ENCODE data around the gene CLINT1. TPM values are rescaled to one million over a fixed set of nuclear protein-coding genes. Genes with fewer than 3 reads are reported as not detected.

Gene CLINT1
- total and polyA plus RNA-seq, 4 donors, result 39.7 to 171 (median 66.2) TPM

DNA sequence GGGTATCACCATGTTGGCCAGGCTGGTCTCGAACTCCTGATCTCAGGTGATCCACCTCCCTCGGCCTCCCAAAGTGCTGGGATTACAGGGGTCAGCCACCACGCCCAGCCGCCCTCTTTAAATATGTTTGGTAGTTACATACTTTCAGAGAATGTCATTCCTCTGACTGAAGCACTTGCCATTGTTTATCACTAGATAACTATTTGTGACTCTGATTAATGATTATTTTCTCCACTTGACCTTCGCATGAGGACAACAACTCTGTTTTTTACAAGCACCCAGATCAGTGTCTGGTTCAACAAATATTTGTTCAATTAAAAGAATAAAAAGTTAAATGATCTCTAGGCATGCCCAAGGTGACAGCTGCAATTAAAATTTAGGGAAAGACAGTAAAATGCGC, 56.2 kb downstream of the CLINT1 start:
- WGBS, 2 donors, result 97 to 98% methylated on average over 6 of the region's 6 CpGs
- ATAC-seq (ENCODE audit: insufficient read depth, low FRiP score), result no peak
- Histone ChIP-seq H3K4me1 (ENCODE audit: control insufficient read depth in 5 of 5, insufficient read depth in 5 of 5, low read length in 5 of 5) (no peaks in the 10 kb centered on the region), H3K27me3 (ENCODE audit: control insufficient read depth in 3 of 3, insufficient read depth in 3 of 3, low read length in 2 of 3) (no peaks in the 10 kb centered on the region), H3K4me3 (no peak overlapping the region), H3K36me3 (ENCODE audit: control insufficient read depth in 4 of 4, insufficient read depth in 4 of 4, low read length in 4 of 4) (peaks cover 0 to 18% (median 9%) of the 10 kb centered on the region in 4 donors), H3K27ac (ENCODE audit: low read depth in 1 of 2, low read length in 1 of 2) (no peak overlapping the region), H3K9ac (ENCODE audit: insufficient read depth in 1 of 2, low read length in 2 of 2) (no peak overlapping the region), H3K9me3 (ENCODE audit: control insufficient read depth in 4 of 4, insufficient read depth in 3 of 4, low read length in 3 of 4) (no peaks in the 10 kb centered on the region)
- DNase-seq, result no peak
- TF ChIP-seq, protein P1, sequence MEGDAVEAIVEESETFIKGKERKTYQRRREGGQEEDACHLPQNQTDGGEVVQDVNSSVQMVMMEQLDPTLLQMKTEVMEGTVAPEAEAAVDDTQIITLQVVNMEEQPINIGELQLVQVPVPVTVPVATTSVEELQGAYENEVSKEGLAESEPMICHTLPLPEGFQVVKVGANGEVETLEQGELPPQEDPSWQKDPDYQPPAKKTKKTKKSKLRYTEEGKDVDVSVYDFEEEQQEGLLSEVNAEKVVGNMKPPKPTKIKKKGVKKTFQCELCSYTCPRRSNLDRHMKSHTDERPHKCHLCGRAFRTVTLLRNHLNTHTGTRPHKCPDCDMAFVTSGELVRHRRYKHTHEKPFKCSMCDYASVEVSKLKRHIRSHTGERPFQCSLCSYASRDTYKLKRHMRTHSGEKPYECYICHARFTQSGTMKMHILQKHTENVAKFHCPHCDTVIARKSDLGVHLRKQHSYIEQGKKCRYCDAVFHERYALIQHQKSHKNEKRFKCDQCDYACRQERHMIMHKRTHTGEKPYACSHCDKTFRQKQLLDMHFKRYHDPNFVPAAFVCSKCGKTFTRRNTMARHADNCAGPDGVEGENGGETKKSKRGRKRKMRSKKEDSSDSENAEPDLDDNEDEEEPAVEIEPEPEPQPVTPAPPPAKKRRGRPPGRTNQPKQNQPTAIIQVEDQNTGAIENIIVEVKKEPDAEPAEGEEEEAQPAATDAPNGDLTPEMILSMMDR (IDR thresholded peaks at IDR 0.05; ENCODE audit: control extremely low read depth, extremely low read depth), result no peak

DNA sequence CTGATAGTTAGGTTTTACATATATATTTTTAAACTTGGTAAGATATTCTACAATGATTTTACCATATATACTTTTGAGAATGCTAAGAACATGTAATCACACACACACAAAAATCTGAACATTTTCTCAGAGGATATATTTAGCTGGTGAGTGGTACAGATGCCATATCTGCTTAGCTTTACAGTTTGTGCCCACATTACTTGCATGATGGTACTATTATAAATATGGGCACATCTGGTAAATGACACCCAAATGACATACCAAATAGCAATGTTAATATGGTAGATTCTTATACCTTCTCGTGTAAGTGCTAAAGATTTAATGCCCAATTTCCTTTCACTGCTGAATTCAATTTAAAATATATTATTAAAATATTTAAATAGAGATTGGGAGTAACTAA, 58.8 kb downstream of the CLINT1 start:
- no peak for ATAC-seq (ENCODE audit: insufficient read depth, low FRiP score)
- WGBS, 2 donors, result 79 to 82% methylated on average over 1 of the region's 1 CpG
- TF ChIP-seq, protein P1 (IDR thresholded peaks at IDR 0.05; ENCODE audit: control extremely low read depth, extremely low read depth), result no peak
- no peak for DNase-seq
- Histone ChIP-seq H3K9me3 (ENCODE audit: control insufficient read depth in 4 of 4, insufficient read depth in 3 of 4, low read length in 3 of 4) (no peaks in the 10 kb centered on the region), H3K27me3 (ENCODE audit: control insufficient read depth in 3 of 3, insufficient read depth in 3 of 3, low read length in 2 of 3) (no peaks in the 10 kb centered on the region), H3K9ac (ENCODE audit: insufficient read depth in 1 of 2, low read length in 2 of 2) (no peak overlapping the region), H3K4me1 (ENCODE audit: control insufficient read depth in 5 of 5, insufficient read depth in 5 of 5, low read length in 5 of 5) (no peaks in the 10 kb centered on the region), H3K4me3 (no peak overlapping the region), H3K27ac (ENCODE audit: low read depth in 1 of 2, low read length in 1 of 2) (no peak overlapping the region), H3K36me3 (ENCODE audit: control insufficient read depth in 4 of 4, insufficient read depth in 4 of 4, low read length in 4 of 4) (peaks cover 0 to 12% (median 5%) of the 10 kb centered on the region in 4 donors)

DNA sequence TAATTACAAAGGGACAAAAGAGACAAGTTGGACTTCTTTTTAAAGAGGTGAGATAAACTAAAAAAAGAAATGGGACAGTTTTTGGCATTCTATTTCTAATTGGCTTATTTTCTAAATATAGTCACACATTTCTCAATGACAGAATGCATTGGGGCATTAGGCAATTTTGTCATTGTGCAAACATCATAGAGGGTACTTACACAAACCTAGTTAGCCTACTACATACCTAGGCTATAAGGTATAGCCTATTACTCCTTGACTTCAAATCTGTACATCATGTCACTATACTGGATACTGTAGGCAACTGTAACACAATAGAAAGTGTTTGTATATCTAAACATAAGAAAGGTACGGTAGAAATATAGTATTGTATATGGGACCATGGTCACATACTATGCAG, 59.4 kb downstream of the CLINT1 start:
- no peaks in the 10 kb centered on the region for H3K9me3 ChIP-seq (ENCODE audit: control insufficient read depth in 4 of 4, insufficient read depth in 3 of 4, low read length in 3 of 4)
- no peaks in the 10 kb centered on the region for H3K27me3 ChIP-seq (ENCODE audit: control insufficient read depth in 3 of 3, insufficient read depth in 3 of 3, low read length in 2 of 3)
- TF ChIP-seq, protein P1 (IDR thresholded peaks at IDR 0.05; ENCODE audit: control extremely low read depth, extremely low read depth), result no peak
- H3K27ac ChIP-seq (ENCODE audit: low read depth in 1 of 2, low read length in 1 of 2), result no peak overlapping the region
- 83 to 86% methylated on average over 1 of the region's 1 CpG for WGBS, 2 donors
- ATAC-seq (ENCODE audit: insufficient read depth, low FRiP score), result no peak
- peaks cover 0 to 11% (median 5%) of the 10 kb centered on the region in 4 donors for H3K36me3 ChIP-seq (ENCODE audit: control insufficient read depth in 4 of 4, insufficient read depth in 4 of 4, low read length in 4 of 4)
- H3K4me1 ChIP-seq (ENCODE audit: control insufficient read depth in 5 of 5, insufficient read depth in 5 of 5, low read length in 5 of 5), result no peaks in the 10 kb centered on the region
- no peak overlapping the region for H3K9ac ChIP-seq (ENCODE audit: insufficient read depth in 1 of 2, low read length in 2 of 2)
- H3K4me3 ChIP-seq, result no peak overlapping the region
- DNase-seq, result no peak

DNA sequence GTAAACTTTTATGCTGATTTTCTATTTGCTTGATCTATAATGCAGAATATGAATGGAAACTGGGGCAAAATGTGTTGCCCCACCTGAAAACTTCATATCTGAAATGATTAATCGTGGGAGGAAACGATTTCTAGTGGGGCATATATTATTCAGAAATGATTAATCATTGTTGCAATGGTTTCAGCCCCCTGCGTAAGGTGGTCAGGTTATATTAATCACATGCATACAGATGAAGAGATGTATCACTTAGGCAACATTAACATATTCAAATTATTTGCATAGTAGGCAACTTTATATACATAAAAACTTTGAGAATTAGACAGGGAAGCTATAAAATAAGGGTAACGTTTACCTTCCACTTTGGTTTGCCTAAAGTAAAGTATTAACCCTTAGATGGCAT, 65.6 kb downstream of the CLINT1 start:
- ATAC-seq (ENCODE audit: insufficient read depth, low FRiP score), result no peak
- Histone ChIP-seq H3K9me3 (ENCODE audit: control insufficient read depth in 4 of 4, insufficient read depth in 3 of 4, low read length in 3 of 4) (no peaks in the 10 kb centered on the region), H3K4me1 (ENCODE audit: control insufficient read depth in 5 of 5, insufficient read depth in 5 of 5, low read length in 5 of 5) (no peaks in the 10 kb centered on the region), H3K27ac (ENCODE audit: low read depth in 1 of 2, low read length in 1 of 2) (no peak overlapping the region), H3K9ac (ENCODE audit: insufficient read depth in 1 of 2, low read length in 2 of 2) (no peak overlapping the region), H3K27me3 (ENCODE audit: control insufficient read depth in 3 of 3, insufficient read depth in 3 of 3, low read length in 2 of 3) (no peaks in the 10 kb centered on the region), H3K4me3 (no peak overlapping the region), H3K36me3 (ENCODE audit: control insufficient read depth in 4 of 4, insufficient read depth in 4 of 4, low read length in 4 of 4) (peaks cover 5 to 25% (median 16%) of the 10 kb centered on the region in 4 donors)
- TF ChIP-seq, protein P1 (IDR thresholded peaks at IDR 0.05; ENCODE audit: control extremely low read depth, extremely low read depth), result no peak
- no peak for DNase-seq
- WGBS, 2 donors, result 77 to 85% methylated on average over 4 of the region's 4 CpGs
